Keratinocyte (primary cell): ENCODE measurements around the gene FERMT3. TPM values are rescaled to one million over a fixed set of nuclear protein-coding genes. Genes with fewer than 3 reads are reported as not detected.

Experiments
- DNase-seq: peaks from one replicate; pipeline ENCODE4 v3.0.0-alpha.2; 2011; ENCODE audit warnings: low read depth, missing footprints, low spot score
- FAIRE-seq: peaks from 2 replicates; lab custom pipeline; 2011; peaks lifted over from hg19 to GRCh38; lab: Jason Lieb, UNC
- H2AFZ ChIP-seq: 2 replicates; pipeline ENCODE4 v1.6.0; 2012; ENCODE audit warnings: low read length, control low read depth, inconsistent platforms; ENCODE audit not compliant: control insufficient read depth
- H3K27ac ChIP-seq: 2 replicates; pipeline ENCODE4 v1.5.1; 2011; ENCODE audit warnings: low read length; ENCODE audit not compliant: control insufficient read depth, insufficient read depth
- H3K27me3 ChIP-seq: 3 replicates; pipeline ENCODE4 v1.6.0; 2011; ENCODE audit warnings: low read length; ENCODE audit not compliant: control insufficient read depth, insufficient read depth; ENCODE audit errors: extremely low read depth
- H3K36me3 ChIP-seq, 2 experiments: 2 replicates in 1 of 2; 3 replicates in 1 of 2; pipeline ENCODE4 v1.5.1; 2011; ENCODE audit warnings: low read length in 2 of 2, mild to moderate bottlenecking in 1 of 2; ENCODE audit not compliant: control insufficient read depth in 2 of 2, insufficient read depth in 2 of 2; ENCODE audit errors: extremely low read depth in 1 of 2
- H3K4me1 ChIP-seq: 3 replicates; pipeline ENCODE4 v1.5.1; 2011; ENCODE audit warnings: low read length; ENCODE audit not compliant: control insufficient read depth, insufficient read depth; ENCODE audit errors: extremely low read depth
- H3K4me2 ChIP-seq: 3 replicates; pipeline ENCODE4 v1.6.0; 2011; ENCODE audit warnings: low read depth, low read length; ENCODE audit not compliant: control insufficient read depth, insufficient read depth; ENCODE audit errors: extremely low read depth
- H3K4me3 ChIP-seq, 3 experiments: fragments of 200-600 bp in 1 of 3; sonication (generic) in 1 of 3; 2 replicates in 2 of 3; 3 replicates in 1 of 3; pipeline ENCODE4 v1.5.1; 2011 to 2016; ENCODE audit warnings: low read length in 3 of 3, mild to moderate bottlenecking in 3 of 3, control low read depth in 2 of 3, inconsistent platforms in 1 of 3, low read depth in 1 of 3, mixed read lengths in 1 of 3, mixed run types in 1 of 3, moderate library complexity in 1 of 3; ENCODE audit not compliant: control insufficient read depth in 2 of 3, insufficient read depth in 2 of 3; ENCODE audit errors: extremely low read depth in 1 of 3
- H3K79me2 ChIP-seq: 2 replicates; pipeline ENCODE4 v1.6.0; 2012; ENCODE audit warnings: low read length; ENCODE audit not compliant: control insufficient read depth, insufficient read depth
- H3K9ac ChIP-seq: 3 replicates; pipeline ENCODE4 v1.6.0; 2011; ENCODE audit warnings: low read length; ENCODE audit not compliant: control insufficient read depth, insufficient read depth; ENCODE audit errors: extremely low read depth
- H3K9me1 ChIP-seq: 3 replicates; pipeline ENCODE4 v1.6.0; 2011; ENCODE audit warnings: low read length; ENCODE audit not compliant: control insufficient read depth, insufficient read depth; ENCODE audit errors: extremely low read depth
- H3K9me3 ChIP-seq: 2 replicates; pipeline ENCODE4 v1.5.1; 2012; ENCODE audit warnings: low read depth, low read length; ENCODE audit not compliant: control insufficient read depth
- H4K20me1 ChIP-seq: 3 replicates; pipeline ENCODE4 v1.6.0; 2011; ENCODE audit warnings: low read length; ENCODE audit not compliant: control insufficient read depth, insufficient read depth; ENCODE audit errors: extremely low read depth
- CTCF ChIP-seq, 3 experiments: IDR thresholded peaks in 1 of 3; conservative IDR thresholded peaks in 1 of 3; optimal IDR thresholded peaks in 1 of 3; 2 replicates in 2 of 3; 3 replicates in 1 of 3; pipeline versions ENCODE3 to v1.5.1; 2011; ENCODE audit warnings: low read length in 3 of 3, mild to moderate bottlenecking in 3 of 3, moderate library complexity in 2 of 3, control low read depth in 1 of 3, inconsistent platforms in 1 of 3; ENCODE audit not compliant: insufficient read depth in 2 of 3; ENCODE audit errors: extremely low read depth in 1 of 3
- EZH2 ChIP-seq: IDR thresholded peaks from one replicate; pipeline ENCODE4 v1.6.1; 2012; ENCODE audit warnings: inconsistent platforms, mild to moderate bottlenecking, low read length, moderate library complexity
- dilution Hi-C: fragments of 300-500 bp; cut with MboI; formaldehyde crosslinking; loops from one replicate; pipeline ENCODE4 v1.7.0; 2020; ENCODE audit warnings: low sequenced_read_pairs; ENCODE audit not compliant: extremely low pct_ligation_motif_present
- polyA minus RNA-seq, 3 experiments: library from RNA; depleted of rRNA, polyadenylated mRNA; stranded (reverse); fragments of >200 nt; gene quantifications; 1 replicate in 1 of 3; 2 replicates in 1 of 3; 3 replicates in 1 of 3; pipeline ENCODE4 v1.2.3, GENCODE V29; 2011
- polyA plus RNA-seq, 5 experiments: library from polyadenylated mRNA; depleted of rRNA in 3 of 5; stranded (reverse) in 3 of 5; stranded (forward) in 1 of 5; unstranded in 1 of 5; fragments of >200 nt; gene quantifications; 1 replicate in 1 of 5; 2 replicates in 3 of 5; 3 replicates in 1 of 5; pipeline versions ENCODE4 v1.2.1 to v1.2.3, GENCODE V29; 2011 to 2012; ENCODE audit warnings: missing spikeins in 2 of 5, low read depth in 1 of 5, low replicate concordance in 1 of 5

Gene FERMT3
- polyA plus RNA-seq (0.26 to 1.9 TPM (median 0.98 TPM) in 3 replicates), polyA minus RNA-seq (0.26 to 0.86 TPM in 2 of 3 replicates, not detected in the other)
- polyA plus RNA-seq (2011; ENCODE audit: low read depth) = 1.3 TPM
- polyA plus RNA-seq (2011; cell fraction: cytosol; rRNA removed) = 0.16 and 0.17 TPM in 2 replicates
- polyA plus RNA-seq (2011; cell fraction: nucleus; rRNA removed) = 2.8 and 4.3 TPM in 2 replicates
- 0.55 and 1.7 TPM in 2 replicates for polyA plus RNA-seq (2012; ENCODE audit: low replicate concordance)
- not detected for polyA minus RNA-seq (2011; cell fraction: cytosol; rRNA and poly(A)+ RNA removed)
- 1.9 and 3.2 TPM in 2 replicates for polyA minus RNA-seq (2011; cell fraction: nucleus; rRNA and poly(A)+ RNA removed)

DNA sequence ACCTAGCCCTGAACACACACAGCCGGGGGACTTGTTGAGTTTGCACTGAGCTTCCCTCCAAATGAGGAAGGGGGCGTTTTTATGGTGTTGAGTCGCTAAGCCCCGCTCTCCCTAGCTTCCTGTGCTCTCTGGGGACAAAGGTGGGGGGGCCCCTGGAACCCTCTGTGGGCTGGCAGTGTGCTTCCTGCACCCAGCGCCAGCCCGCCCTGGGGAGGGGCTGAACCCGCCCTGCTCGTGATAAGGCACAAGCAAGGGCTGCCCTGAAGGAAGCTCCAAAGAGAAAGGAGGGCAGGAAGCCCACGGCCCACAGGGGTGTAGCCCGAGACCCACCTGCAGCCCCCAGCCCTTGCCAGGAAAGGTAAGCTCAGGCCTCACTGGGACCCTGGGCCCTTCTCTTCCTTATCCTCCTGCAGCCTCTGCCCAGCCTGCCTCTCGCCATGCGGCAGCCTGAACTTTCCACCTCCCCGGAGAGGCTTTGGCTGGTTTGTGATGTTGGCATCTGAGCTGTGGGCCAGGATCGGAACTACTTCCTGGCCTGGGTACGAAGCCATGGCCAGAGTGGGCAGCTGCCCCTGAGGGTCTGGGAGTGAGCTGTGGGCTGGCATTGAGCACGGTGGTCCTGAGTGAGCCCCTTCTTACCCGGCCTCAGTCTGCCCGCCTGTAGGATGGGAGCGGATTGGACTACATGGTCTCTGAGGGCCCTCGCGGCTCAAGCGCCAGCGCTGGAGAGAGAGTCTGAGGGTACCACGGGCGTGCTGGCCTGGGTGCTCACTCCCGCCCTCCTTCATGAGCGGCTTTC is at the start of gene FERMT3:
TSS of gene FERMT3 (plus strand) at position 265 of the 799 bp plus-strand sequence. CDS start 644 bp downstream, outside the sequence.
- no peak within 1 kb of the TSS for H3K4me2 ChIP-seq
- H3K27ac ChIP-seq = no peak within 1 kb of the TSS
- no peaks in the 10 kb centered on the region for H3K4me1 ChIP-seq
- peaks cover 31 to 33% of the 10 kb centered on the region in 2 experiments for H3K36me3 ChIP-seq
- H3K79me2 ChIP-seq = no peaks in the 10 kb centered on the region
- DNase-seq (no peak), FAIRE-seq (no peak)
- peaks cover 17% of the 10 kb centered on the region for H4K20me1 ChIP-seq
- no peak within 1 kb of the TSS for H3K9ac ChIP-seq
- no peak for TF ChIP-seq CTCF (optimal IDR thresholded peaks at IDR 0.05 in 1 of 3, IDR thresholded peaks at IDR 0.05 in 1 of 3, conservative IDR thresholded peaks at IDR 0.05 in 1 of 3; ENCODE audit: extremely low read depth in 1 of 3, insufficient read depth in 2 of 3, low read length in 3 of 3)
- TF ChIP-seq EZH2 = no peak
- H3K4me3 ChIP-seq = no peak within 1 kb of the TSS
- dilution Hi-C loops = no loop called here
- H3K9me1 ChIP-seq = no peaks in the 10 kb centered on the region
- no peak within 1 kb of the TSS for H2AFZ ChIP-seq
- no peaks in the 10 kb centered on the region for H3K9me3 ChIP-seq
- no peaks in the 10 kb centered on the region for H3K27me3 ChIP-seq

DNA sequence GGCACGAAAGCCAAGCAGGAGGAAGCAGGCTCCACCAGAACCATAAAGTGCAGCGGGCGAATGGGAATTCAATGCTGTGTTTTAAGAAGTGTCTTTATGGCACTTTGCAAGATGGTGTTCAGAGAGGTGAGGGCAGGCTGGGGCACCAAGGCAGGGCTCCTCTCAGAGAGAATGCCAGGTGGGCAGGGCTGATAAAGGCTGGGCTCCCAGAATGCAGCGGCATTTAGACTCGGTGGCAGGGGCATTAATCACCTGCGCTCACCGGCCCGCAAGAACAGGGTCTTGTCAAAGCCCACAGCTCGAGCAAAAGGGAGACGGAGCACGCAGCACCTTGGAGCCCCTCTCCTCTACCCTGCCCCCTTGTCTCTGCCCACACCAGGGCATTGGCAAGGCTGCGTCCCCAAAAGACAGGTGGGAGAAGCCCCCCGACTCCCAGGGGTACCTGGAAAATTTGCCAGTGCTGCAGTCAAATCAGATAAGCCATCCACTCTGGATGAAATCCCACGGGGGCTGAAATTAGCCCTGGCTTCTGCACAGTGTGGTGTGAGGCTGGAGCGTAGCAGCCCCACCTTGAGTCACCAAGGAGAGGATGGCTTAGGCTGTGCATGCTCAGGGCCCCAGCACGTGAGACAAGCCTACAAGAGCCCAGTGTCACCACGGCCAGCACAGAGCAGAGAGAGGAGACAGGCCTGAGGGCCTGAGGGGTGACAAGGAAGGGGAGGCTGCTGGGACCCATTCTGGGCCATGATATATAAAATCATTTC is 48.7 kb upstream of the FERMT3 start:
- no peak for FAIRE-seq
- no peak overlapping the region for H3K9ac ChIP-seq
- H3K4me1 ChIP-seq = no peaks in the 10 kb centered on the region
- no peak overlapping the region for H3K4me3 ChIP-seq
- dilution Hi-C loops = no loop called here
- no peak overlapping the region for H3K27ac ChIP-seq
- no peak for DNase-seq
- no peaks in the 10 kb centered on the region for H3K9me1 ChIP-seq
- no peaks in the 10 kb centered on the region for H3K79me2 ChIP-seq
- H4K20me1 ChIP-seq = peaks cover 2% of the 10 kb centered on the region
- no peaks in the 10 kb centered on the region for H3K9me3 ChIP-seq
- TF ChIP-seq EZH2 = no peak
- TF ChIP-seq CTCF (optimal IDR thresholded peaks at IDR 0.05 in 1 of 3, IDR thresholded peaks at IDR 0.05 in 1 of 3, conservative IDR thresholded peaks at IDR 0.05 in 1 of 3; ENCODE audit: extremely low read depth in 1 of 3, insufficient read depth in 2 of 3, low read length in 3 of 3) = no peak
- H3K4me2 ChIP-seq = no peak overlapping the region
- no peak overlapping the region for H2AFZ ChIP-seq
- H3K36me3 ChIP-seq = no peaks in the 10 kb centered on the region
- no peaks in the 10 kb centered on the region for H3K27me3 ChIP-seq
